ENCODE results near the gene FLOT1. TPM values are rescaled to one million over a fixed set of nuclear protein-coding genes. Genes with fewer than 3 reads are reported as not detected.
A peak's percentile ranks its signal among the peaks of the same experiment; 100 is the strongest.

The FLOT1 gene
- total and polyA plus RNA-seq, 2 of the 4 experiments (the other 2 are of a cell fraction) = 96.2 to 162 TPM

GRCh38 chr6:30776390-30777154, 34.1 kb upstream of the FLOT1 start:
- H2AK5ac ChIP-seq (ENCODE audit: low read depth, low read length) = peak overlapping the region; percentile 60; the same call in 1 of the 2 replicates
- no peak overlapping the region for H3K4me3 ChIP-seq (ENCODE audit: insufficient read depth, low read depth, low read length)
- in situ Hi-C loops (cut with MboI; ENCODE audit: low sequenced_read_pairs) = no loop called here
- BruUV-seq (replicated peaks) = no TSS peak
- no peak for DNase-seq
- H3K27me3 ChIP-seq (ENCODE audit: control insufficient read depth, insufficient read depth, low read length) = no peaks in the 10 kb centered on the region
- H4K5ac ChIP-seq (ENCODE audit: low read depth, low read length) = no peak overlapping the region
- H4K91ac ChIP-seq (ENCODE audit: insufficient read depth, low read depth, low read length) = peak overlapping the region; percentile 36; the same call in 1 of the 2 replicates
- no peak overlapping the region for H3K4me2 ChIP-seq (ENCODE audit: low read depth, low read length)
- peak overlapping the region; percentile 20 for H2BK5ac ChIP-seq (ENCODE audit: low read depth, low read length, poor library complexity, severe bottlenecking)
- ATAC-seq (ENCODE audit: low read depth) = no peak
- no peaks in the 10 kb centered on the region for H3K9me3 ChIP-seq (ENCODE audit: control insufficient read depth, insufficient read depth, low read length)
- H2BK20ac ChIP-seq (ENCODE audit: low read depth, low read length) = peak overlapping the region; percentile 39; the same call in 1 of the 2 replicates
- CTCF ChIA-PET = interaction anchor here (0.7 kb wide), 1 partner anchor 21 kb away, joined by 3 read pairs; no protein-coding TSS in a partner anchor
- dilution Hi-C loops (cut with HindIII; ENCODE audit: low sequenced_read_pairs, unreplicated experiment) = no loop called here
- peak overlapping the region in 1 of 2 experiments; percentile 56; a peak in 1 of 4 replicates for H4K8ac ChIP-seq (ENCODE audit: low read depth in 2 of 2, low read length in 2 of 2)
- POLR2A ChIA-PET (ENCODE audit: unreplicated experiment) = interaction anchor here (0.6 kb wide), 1 partner anchor 24 kb away, joined by 3 read pairs; no protein-coding TSS in a partner anchor
- WGBS, 2 experiments (ENCODE audit: extremely low coverage in 2 of 2, insufficient read length in 1 of 2) = 100% methylated on average over 1 of the region's 5 CpGs; no CpG with 5 or more reads in 1 of the 2 experiments
- H3K27ac ChIP-seq (ENCODE audit: insufficient read depth, low read length) = no peak overlapping the region
- no peak for TF ChIP-seq USF2 (IDR thresholded peaks at IDR 0.05; ENCODE audit: low read depth, low read length)
- no peak for TF ChIP-seq CTCF (conservative IDR thresholded peaks at IDR 0.05; ENCODE audit: low read depth, low read length)
- TF ChIP-seq POLR2A (IDR thresholded peaks at IDR 0.05; ENCODE audit: low read depth, low read length) = no peak
- no peak for TF ChIP-seq BHLHE40 (IDR thresholded peaks at IDR 0.05; ENCODE audit: low read depth, low read length)
- TF ChIP-seq CHD1 (IDR thresholded peaks at IDR 0.05; ENCODE audit: low read depth, low read length) = no peak
- H3K14ac ChIP-seq (replicated peaks; ENCODE audit: low read depth, low read length) = no peak overlapping the region; the same call in 1 of the 2 replicates
- H3K79me1 ChIP-seq (ENCODE audit: low read depth in 1 of 2, low read length in 2 of 2) = peaks cover 9 to 20% of the 10 kb centered on the region in 2 experiments; a peak in 3 of 4 replicates
- no peak overlapping the region for H3K9ac ChIP-seq (ENCODE audit: low read depth, low read length)
- H2AK9ac ChIP-seq (replicated peaks; ENCODE audit: low read depth, low read length, poor library complexity) = no peak overlapping the region
- H3K36me3 ChIP-seq (ENCODE audit: control insufficient read depth, insufficient read depth, low read length) = no peaks in the 10 kb centered on the region
- H3K4me1 ChIP-seq (ENCODE audit: control insufficient read depth, insufficient read depth, low read length) = peaks cover 29% of the 10 kb centered on the region
- H3K23ac ChIP-seq (ENCODE audit: low read depth, low read length) = no peak overlapping the region; the same call in 1 of the 2 replicates
- no peak overlapping the region for H3K56ac ChIP-seq (ENCODE audit: extremely low read depth, insufficient read depth, low read length)
- peaks cover 25% of the 10 kb centered on the region for H3K9me1 ChIP-seq (ENCODE audit: insufficient read depth, low read length)
- intact Hi-C loops (cut with micrococcal nuclease) = no loop called here
- no peak overlapping the region for H3K18ac ChIP-seq (ENCODE audit: low read depth, low read length)
- no peak overlapping the region for H2AFZ ChIP-seq (replicated peaks; ENCODE audit: low read length, poor library complexity)
- 0 out of 3 replicates have a peak overlapping the region, but pooled peaks have one; percentile 24 for H2BK15ac ChIP-seq (ENCODE audit: low read depth, low read length)
- H2BK120ac ChIP-seq (ENCODE audit: low read depth, low read length) = peak overlapping the region; percentile 11; the same call in 1 of the 2 replicates
- no peaks in the 10 kb centered on the region for H4K20me1 ChIP-seq (ENCODE audit: insufficient read depth, low read length)
- H3K4ac ChIP-seq (ENCODE audit: low read depth, low read length) = peak overlapping the region; percentile 62; the same call in 1 of the 2 replicates
